K562 (cell line): ENCODE measurements around the gene GTPBP2. TPM values are rescaled to one million over a fixed set of nuclear protein-coding genes. Genes with fewer than 3 reads are reported as not detected.
A peak's percentile ranks its signal among the peaks of the same experiment; 100 is the strongest.

ENCODE experiments used
- ARID1B ChIP-seq: fragments of 450-650 bp; IDR thresholded peaks from 2 replicates; pipeline ENCODE4 v1.6.1; 2016; ENCODE audit warnings: antibody characterized with exemption, mild to moderate bottlenecking, inconsistent platforms
- BMI1 ChIP-seq: fragments of 150-350 bp; IDR thresholded peaks from 2 replicates; pipeline ENCODE4 v1.6.1; 2014; ENCODE audit warnings: low read length
- CAMTA2 ChIP-seq: fragments of 250-450 bp; sonication (Bioruptor Pico); conservative IDR thresholded peaks from 2 replicates; pipeline ENCODE4 v1.5.1; 2022
- GABPB1 ChIP-seq: sonication (generic); formaldehyde crosslinking; IDR thresholded peaks from 2 replicates; pipeline ENCODE4 v1.8.0; 2022; ENCODE audit warnings: mild to moderate bottlenecking, missing genetic modification reagents
- KAT7 ChIP-seq: sonication (generic); formaldehyde crosslinking; IDR thresholded peaks from 2 replicates; pipeline ENCODE4 v1.8.0; 2022; ENCODE audit warnings: missing genetic modification reagents, mild to moderate bottlenecking, borderline replicate concordance
- KDM4B ChIP-seq, 2 experiments: fragments of 450-650 bp in 1 of 2; sonication (generic) in 1 of 2; IDR thresholded peaks; 2 replicates each; pipeline ENCODE4 v1.6.1; 2016 to 2017; ENCODE audit warnings: borderline replicate concordance in 2 of 2, antibody characterized with exemption in 1 of 2, low read depth in 1 of 2, mild to moderate bottlenecking in 1 of 2
- NFYB ChIP-seq: IDR thresholded peaks from 2 replicates; pipeline ENCODE4 v1.6.1; 2011; ENCODE audit warnings: mild to moderate bottlenecking, moderate library complexity; ENCODE audit not compliant: insufficient read length; ENCODE audit errors: extremely low read depth
- NR2C2 ChIP-seq, 2 experiments: fragments of 200-800 bp in 1 of 2; sonication (Bioruptor generic) in 1 of 2; sonication (generic) in 1 of 2; formaldehyde crosslinking in 1 of 2; IDR thresholded peaks; 2 replicates each; pipeline versions ENCODE4 v1.6.1 to v1.8.0; 2016 to 2022; ENCODE audit warnings: mild to moderate bottlenecking in 1 of 2, missing compliant biosample characterization in 1 of 2, missing genetic modification characterization in 1 of 2, missing genetic modification reagents in 1 of 2
- SMARCA4 ChIP-seq: fragments of 450-650 bp; IDR thresholded peaks from 2 replicates; pipeline ENCODE4 v1.6.1; 2016
- ZNF785 ChIP-seq: fragments of 250-450 bp; sonication (Bioruptor Pico); IDR thresholded peaks from 2 replicates; pipeline ENCODE4 v1.4.0; 2020; ENCODE audit warnings: mild to moderate bottlenecking
- polyA plus RNA-seq, 8 experiments: library from polyadenylated mRNA; depleted of rRNA in 4 of 8; stranded (reverse) in 5 of 8; unstranded in 3 of 8; fragments of >200 nt; fragmentation: Nextera tagmentation in 2 of 8; fragmentation: Illumina TruSeq in 1 of 8; extraction: Ambion mirVana in 2 of 8; extraction: Trizol in 1 of 8; gene quantifications; 2 replicates each; pipeline versions ENCODE4 v1.2.1 to v1.2.3, GENCODE V29; 2011 to 2014; ENCODE audit warnings: inconsistent platforms in 1 of 8, missing spikeins in 1 of 8
- total RNA-seq, 7 experiments: library from RNA; depleted of rRNA in 6 of 7; stranded (reverse); fragments of >200 nt in 6 of 7; fragmentation: Illumina TruSeq in 2 of 7; extraction: Trizol in 2 of 7; gene quantifications; 2 replicates each; pipeline versions ENCODE4 v1.2.1 to v1.2.3, GENCODE V29; 2011 to 2021; ENCODE audit warnings: low replicate concordance in 1 of 7
- TF ChIP-seq, protein P1 (sequence below): fragments of 250-450 bp; sonication (Bioruptor Pico); IDR thresholded peaks from 2 replicates; pipeline ENCODE4 v1.8.0; 2021; ENCODE audit warnings: moderate library complexity, mild to moderate bottlenecking, inconsistent platforms
- TF ChIP-seq, protein P2 (sequence below): fragments of 250-450 bp; sonication (Bioruptor Pico); IDR thresholded peaks from 2 replicates; pipeline ENCODE4 v1.5.0; 2021; ENCODE audit warnings: mild to moderate bottlenecking, moderate library complexity
- TF ChIP-seq, protein P3 (sequence below): fragments of 450-650 bp; IDR thresholded peaks from 2 replicates; pipeline ENCODE4 v1.7.1; 2018; ENCODE audit warnings: mild to moderate bottlenecking, low read depth; ENCODE audit not compliant: partially characterized antibody
- TF ChIP-seq, protein P4 (sequence below): fragments of 250-450 bp; sonication (Bioruptor Pico); IDR thresholded peaks from 2 replicates; pipeline ENCODE4 v1.8.0; 2021; ENCODE audit warnings: mild to moderate bottlenecking, moderate library complexity

Gene GTPBP2
- total and polyA plus RNA-seq, 9 of the 15 experiments (the other 6 are each of a cell fraction or from before 2014, with no cell fraction given): 48.4 to 196 (median 111) TPM

DNA sequence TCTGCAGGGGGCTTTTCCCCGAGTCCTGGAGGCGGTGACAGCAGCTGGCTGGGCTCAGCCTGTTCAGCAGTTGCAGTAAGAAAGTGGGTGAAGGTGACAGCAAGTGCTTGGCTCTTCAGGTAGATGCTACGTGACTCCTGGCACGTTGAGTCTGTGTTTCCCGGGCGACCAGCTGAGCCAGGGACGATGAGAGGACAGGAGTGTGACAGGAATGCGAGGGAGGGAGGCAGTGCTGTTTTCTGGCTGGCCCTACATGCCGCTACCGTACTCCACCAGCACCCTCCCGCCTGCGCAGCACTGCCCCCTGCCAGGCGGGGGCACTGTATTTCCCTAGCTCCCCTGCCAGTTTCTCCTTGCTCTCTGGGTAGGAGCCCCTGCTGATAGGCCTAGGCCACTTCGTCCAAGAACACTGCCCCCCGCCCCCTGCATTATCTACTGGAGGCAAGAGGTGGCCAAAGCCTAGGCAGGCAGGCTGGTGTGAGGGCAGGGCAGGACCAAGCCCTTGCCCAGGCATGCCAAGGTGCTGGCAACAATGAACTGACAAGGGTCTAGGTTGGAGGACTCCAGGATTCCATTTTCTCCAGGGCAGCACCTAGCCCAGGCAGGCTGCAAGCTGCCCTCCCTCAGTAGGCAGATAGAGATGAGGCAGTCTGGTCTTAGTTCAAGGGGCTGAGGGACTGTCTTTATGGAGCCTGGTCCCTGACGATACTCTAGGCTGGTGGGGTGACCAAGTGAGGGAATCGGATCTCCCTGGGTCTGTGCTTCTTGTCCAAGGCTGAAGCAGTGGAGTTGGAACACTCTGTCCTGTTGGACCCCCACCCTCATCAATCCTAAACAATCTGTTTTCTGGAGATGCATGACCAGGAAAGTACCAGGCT, 39.3 kb upstream of the GTPBP2 start (continued):
- TF ChIP-seq ARID1B: no peak
- TF ChIP-seq, protein P1, sequence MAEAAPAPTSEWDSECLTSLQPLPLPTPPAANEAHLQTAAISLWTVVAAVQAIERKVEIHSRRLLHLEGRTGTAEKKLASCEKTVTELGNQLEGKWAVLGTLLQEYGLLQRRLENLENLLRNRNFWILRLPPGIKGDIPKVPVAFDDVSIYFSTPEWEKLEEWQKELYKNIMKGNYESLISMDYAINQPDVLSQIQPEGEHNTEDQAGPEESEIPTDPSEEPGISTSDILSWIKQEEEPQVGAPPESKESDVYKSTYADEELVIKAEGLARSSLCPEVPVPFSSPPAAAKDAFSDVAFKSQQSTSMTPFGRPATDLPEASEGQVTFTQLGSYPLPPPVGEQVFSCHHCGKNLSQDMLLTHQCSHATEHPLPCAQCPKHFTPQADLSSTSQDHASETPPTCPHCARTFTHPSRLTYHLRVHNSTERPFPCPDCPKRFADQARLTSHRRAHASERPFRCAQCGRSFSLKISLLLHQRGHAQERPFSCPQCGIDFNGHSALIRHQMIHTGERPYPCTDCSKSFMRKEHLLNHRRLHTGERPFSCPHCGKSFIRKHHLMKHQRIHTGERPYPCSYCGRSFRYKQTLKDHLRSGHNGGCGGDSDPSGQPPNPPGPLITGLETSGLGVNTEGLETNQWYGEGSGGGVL (CRISPR knock-in tag): no peak
- 0 out of 2 replicates have a peak, but pooled peaks have one; percentile 71 for TF ChIP-seq CAMTA2 (CRISPR knock-in tag)
- 0 out of 2 replicates have a peak, but pooled peaks have one; percentile 26 for TF ChIP-seq SMARCA4
- TF ChIP-seq NFYB: no peak
- TF ChIP-seq, protein P2, sequence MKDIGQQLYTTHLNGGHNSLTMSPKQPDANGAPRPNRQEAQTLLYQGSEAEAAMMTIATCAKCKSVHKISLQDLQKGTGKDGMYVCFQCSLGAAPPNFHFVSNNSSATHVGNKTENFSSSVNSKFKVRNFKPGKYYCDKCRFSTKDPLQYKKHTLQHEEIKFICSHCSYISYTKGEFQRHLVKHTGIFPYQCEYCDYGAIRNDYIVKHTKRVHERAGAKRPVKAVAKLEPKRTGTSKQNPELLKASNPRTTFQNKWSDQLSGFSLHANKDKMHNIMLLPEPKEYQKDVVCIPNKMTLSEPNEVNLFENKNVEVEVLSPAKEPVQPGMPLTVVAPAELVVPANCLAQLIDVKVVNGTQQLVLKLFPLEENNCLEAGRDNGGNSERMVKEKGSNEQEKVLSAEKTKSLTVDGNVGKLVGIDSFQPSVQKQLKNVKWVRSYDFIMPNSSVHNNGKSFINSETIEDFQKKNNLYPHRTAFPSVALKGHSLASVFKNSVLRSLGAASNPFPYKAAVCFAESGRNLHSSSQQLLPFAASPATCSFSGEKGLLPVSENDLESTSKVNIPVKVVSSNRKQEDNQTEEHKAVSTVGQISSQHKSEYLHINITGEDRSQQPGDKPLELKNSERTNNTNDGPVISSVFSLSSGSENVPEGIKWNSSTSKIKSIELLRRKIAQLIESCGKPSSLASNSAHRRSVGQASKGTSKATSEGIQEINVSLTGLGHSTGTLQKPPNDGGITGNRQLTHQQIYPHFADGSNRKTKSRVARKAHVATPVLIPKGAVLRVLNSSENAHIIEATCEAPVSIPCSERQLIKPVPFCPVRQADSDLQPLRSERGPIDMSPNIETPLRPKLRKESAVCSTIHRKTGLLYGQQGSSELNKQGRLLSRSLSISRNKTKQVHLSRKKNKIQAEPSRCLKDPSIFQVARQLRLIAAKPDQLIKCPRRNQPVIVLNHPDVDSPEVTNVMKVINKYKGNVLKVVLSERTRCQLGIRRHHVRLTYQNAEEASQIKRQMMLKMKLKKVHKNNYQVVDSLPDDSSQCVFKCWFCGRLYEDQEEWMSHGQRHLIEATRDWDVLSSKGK (CRISPR knock-in tag): no peak
- no peak for TF ChIP-seq NR2C2 (CRISPR knock-in tag; IDR thresholded peaks at IDR 0.05)
- no peak for TF ChIP-seq NR2C2 (tag; IDR thresholded peaks at IDR 0.05)
- no peak for TF ChIP-seq KDM4B (IDR thresholded peaks at IDR 0.05; ENCODE audit: borderline replicate concordance in 2 of 2, low read depth in 1 of 2)
- 0 out of 2 replicates have a peak, but pooled peaks have one; percentile 53 for TF ChIP-seq KAT7 (CRISPR knock-in tag)
- peak; percentile 1; the same call in 1 of the 2 replicates for TF ChIP-seq GABPB1 (CRISPR knock-in tag)
- no peak for TF ChIP-seq BMI1
- TF ChIP-seq, protein P3, sequence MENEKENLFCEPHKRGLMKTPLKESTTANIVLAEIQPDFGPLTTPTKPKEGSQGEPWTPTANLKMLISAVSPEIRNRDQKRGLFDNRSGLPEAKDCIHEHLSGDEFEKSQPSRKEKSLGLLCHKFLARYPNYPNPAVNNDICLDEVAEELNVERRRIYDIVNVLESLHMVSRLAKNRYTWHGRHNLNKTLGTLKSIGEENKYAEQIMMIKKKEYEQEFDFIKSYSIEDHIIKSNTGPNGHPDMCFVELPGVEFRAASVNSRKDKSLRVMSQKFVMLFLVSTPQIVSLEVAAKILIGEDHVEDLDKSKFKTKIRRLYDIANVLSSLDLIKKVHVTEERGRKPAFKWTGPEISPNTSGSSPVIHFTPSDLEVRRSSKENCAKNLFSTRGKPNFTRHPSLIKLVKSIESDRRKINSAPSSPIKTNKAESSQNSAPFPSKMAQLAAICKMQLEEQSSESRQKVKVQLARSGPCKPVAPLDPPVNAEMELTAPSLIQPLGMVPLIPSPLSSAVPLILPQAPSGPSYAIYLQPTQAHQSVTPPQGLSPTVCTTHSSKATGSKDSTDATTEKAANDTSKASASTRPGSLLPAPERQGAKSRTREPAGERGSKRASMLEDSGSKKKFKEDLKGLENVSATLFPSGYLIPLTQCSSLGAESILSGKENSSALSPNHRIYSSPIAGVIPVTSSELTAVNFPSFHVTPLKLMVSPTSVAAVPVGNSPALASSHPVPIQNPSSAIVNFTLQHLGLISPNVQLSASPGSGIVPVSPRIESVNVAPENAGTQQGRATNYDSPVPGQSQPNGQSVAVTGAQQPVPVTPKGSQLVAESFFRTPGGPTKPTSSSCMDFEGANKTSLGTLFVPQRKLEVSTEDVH: peak; percentile 49
- TF ChIP-seq ZNF785 (CRISPR knock-in tag): no peak
- TF ChIP-seq, protein P4, sequence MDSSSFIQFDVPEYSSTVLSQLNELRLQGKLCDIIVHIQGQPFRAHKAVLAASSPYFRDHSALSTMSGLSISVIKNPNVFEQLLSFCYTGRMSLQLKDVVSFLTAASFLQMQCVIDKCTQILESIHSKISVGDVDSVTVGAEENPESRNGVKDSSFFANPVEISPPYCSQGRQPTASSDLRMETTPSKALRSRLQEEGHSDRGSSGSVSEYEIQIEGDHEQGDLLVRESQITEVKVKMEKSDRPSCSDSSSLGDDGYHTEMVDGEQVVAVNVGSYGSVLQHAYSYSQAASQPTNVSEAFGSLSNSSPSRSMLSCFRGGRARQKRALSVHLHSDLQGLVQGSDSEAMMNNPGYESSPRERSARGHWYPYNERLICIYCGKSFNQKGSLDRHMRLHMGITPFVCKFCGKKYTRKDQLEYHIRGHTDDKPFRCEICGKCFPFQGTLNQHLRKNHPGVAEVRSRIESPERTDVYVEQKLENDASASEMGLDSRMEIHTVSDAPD: no peak
